ENCODE measurements around the gene TSPOAP1. TPM values are rescaled to one million over a fixed set of nuclear protein-coding genes. Genes with fewer than 3 reads are reported as not detected.

The TSPOAP1 gene
- total and polyA plus RNA-seq, 10 of the 15 experiments (the other 5 are each of a cell fraction or from before 2014, with no cell fraction given): 0.58 to 16.4 (median 4.2) TPM; not detected in 1

- TF ChIP-seq, protein P1, sequence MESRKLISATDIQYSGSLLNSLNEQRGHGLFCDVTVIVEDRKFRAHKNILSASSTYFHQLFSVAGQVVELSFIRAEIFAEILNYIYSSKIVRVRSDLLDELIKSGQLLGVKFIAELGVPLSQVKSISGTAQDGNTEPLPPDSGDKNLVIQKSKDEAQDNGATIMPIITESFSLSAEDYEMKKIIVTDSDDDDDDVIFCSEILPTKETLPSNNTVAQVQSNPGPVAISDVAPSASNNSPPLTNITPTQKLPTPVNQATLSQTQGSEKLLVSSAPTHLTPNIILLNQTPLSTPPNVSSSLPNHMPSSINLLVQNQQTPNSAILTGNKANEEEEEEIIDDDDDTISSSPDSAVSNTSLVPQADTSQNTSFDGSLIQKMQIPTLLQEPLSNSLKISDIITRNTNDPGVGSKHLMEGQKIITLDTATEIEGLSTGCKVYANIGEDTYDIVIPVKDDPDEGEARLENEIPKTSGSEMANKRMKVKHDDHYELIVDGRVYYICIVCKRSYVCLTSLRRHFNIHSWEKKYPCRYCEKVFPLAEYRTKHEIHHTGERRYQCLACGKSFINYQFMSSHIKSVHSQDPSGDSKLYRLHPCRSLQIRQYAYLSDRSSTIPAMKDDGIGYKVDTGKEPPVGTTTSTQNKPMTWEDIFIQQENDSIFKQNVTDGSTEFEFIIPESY (IDR thresholded peaks at IDR 0.05): peak; percentile 91
- TF ChIP-seq POLR2AphosphoS2 (IDR thresholded peaks at IDR 0.05; ENCODE audit: low read depth, low read length) (peak; percentile 64), IKZF1 (conservative IDR thresholded peaks at IDR 0.05) (peak; percentile 90), SMAD5 (IDR thresholded peaks at IDR 0.05; ENCODE audit: low read depth) (peak; percentile 66; the same call in 1 of the 2 replicates), SMAD1 (IDR thresholded peaks at IDR 0.05; ENCODE audit: low read depth, partially characterized antibody) (peak; percentile 92), PAX5 (IDR thresholded peaks at IDR 0.05; ENCODE audit: borderline replicate concordance, low read depth, low read length) (peak; percentile 91), PAX8 (IDR thresholded peaks at IDR 0.05) (no peak), SP1 (IDR thresholded peaks at IDR 0.05; ENCODE audit: low read depth, low read length) (peak; percentile 85), MTA3 (IDR thresholded peaks at IDR 0.05; ENCODE audit: borderline replicate concordance, low read length) (no peak), TBL1XR1 (IDR thresholded peaks at IDR 0.05; ENCODE audit: low read depth, low read length) (peak; percentile 79), SMC3 (IDR thresholded peaks at IDR 0.05; ENCODE audit: borderline replicate concordance, low read length) (no peak; the same call in 1 of the 2 replicates), SPI1 (IDR thresholded peaks at IDR 0.05; ENCODE audit: borderline replicate concordance, insufficient read depth, low read depth, low read length) (peak; percentile 91), ZNF384 (IDR thresholded peaks at IDR 0.05; ENCODE audit: borderline replicate concordance, low read depth, low read length) (no peak), ZNF274 (IDR thresholded peaks at IDR 0.05; ENCODE audit: insufficient read depth, insufficient read length) (no peak), TCF3 (IDR thresholded peaks at IDR 0.05; ENCODE audit: borderline replicate concordance, insufficient read depth, low read depth, low read length) (peak; percentile 86), RCOR1 (conservative IDR thresholded peaks at IDR 0.05; ENCODE audit: low read depth, low read length) (no peak), RBBP5 (conservative IDR thresholded peaks at IDR 0.05) (0 out of 2 replicates have a peak, but pooled peaks have one; percentile 22), KLF5 (IDR thresholded peaks at IDR 0.05; ENCODE audit: partially characterized antibody) (peak; percentile 97), NBN (IDR thresholded peaks at IDR 0.05) (peak; percentile 90), BMI1 (IDR thresholded peaks at IDR 0.05; ENCODE audit: borderline replicate concordance) (peak; percentile 61), ZNF622 (IDR thresholded peaks at IDR 0.05) (no peak), POU2F2 (IDR thresholded peaks at IDR 0.05; ENCODE audit: borderline replicate concordance, low read depth, low read length) (peak; percentile 79; the same call in 2 of the 3 replicates)
- TF ChIP-seq, protein P2, sequence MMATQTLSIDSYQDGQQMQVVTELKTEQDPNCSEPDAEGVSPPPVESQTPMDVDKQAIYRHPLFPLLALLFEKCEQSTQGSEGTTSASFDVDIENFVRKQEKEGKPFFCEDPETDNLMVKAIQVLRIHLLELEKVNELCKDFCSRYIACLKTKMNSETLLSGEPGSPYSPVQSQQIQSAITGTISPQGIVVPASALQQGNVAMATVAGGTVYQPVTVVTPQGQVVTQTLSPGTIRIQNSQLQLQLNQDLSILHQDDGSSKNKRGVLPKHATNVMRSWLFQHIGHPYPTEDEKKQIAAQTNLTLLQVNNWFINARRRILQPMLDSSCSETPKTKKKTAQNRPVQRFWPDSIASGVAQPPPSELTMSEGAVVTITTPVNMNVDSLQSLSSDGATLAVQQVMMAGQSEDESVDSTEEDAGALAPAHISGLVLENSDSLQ (IDR thresholded peaks at IDR 0.05): peak; percentile 89
- TF ChIP-seq, protein P3, sequence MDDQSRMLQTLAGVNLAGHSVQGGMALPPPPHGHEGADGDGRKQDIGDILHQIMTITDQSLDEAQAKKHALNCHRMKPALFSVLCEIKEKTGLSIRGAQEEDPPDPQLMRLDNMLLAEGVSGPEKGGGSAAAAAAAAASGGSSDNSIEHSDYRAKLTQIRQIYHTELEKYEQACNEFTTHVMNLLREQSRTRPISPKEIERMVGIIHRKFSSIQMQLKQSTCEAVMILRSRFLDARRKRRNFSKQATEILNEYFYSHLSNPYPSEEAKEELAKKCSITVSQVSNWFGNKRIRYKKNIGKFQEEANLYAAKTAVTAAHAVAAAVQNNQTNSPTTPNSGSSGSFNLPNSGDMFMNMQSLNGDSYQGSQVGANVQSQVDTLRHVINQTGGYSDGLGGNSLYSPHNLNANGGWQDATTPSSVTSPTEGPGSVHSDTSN (IDR thresholded peaks at IDR 0.05; ENCODE audit: insufficient replicate concordance, low read depth, low read length): peak; percentile 49
Observed at GRCh38 chr17:58337600-58338453, 9.2 kb upstream of the TSPOAP1 start (continued).

Data from GM12878 (cell line).